Limb (tissue), 2 donors: Measurements from ENCODE around the gene ZSCAN5A.
"Not testable (repeated sequence)": the region's sequence is repeated elsewhere in the genome, so short reads cannot be mapped to it uniquely, and the experiment has no call there.

Experiments used
- DNase-seq, 2 donors: peaks; one replicate each; pipeline ENCODE4 v3.0.0-alpha.2; 2016; ENCODE audit errors: extremely low spot score in 2 of 2

Gene ZSCAN5A, protein sequence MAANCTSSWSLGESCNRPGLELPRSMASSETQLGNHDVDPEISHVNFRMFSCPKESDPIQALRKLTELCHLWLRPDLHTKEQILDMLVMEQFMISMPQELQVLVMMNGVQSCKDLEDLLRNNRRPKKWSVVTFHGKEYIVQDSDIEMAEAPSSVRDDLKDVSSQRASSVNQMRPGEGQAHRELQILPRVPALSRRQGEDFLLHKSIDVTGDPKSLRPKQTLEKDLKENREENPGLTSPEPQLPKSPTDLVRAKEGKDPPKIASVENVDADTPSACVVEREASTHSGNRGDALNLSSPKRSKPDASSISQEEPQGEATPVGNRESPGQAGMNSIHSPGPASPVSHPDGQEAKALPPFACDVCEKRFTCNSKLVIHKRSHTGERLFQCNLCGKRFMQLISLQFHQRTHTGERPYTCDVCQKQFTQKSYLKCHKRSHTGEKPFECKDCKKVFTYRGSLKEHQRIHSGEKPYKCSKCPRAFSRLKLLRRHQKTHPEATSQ

DNA sequence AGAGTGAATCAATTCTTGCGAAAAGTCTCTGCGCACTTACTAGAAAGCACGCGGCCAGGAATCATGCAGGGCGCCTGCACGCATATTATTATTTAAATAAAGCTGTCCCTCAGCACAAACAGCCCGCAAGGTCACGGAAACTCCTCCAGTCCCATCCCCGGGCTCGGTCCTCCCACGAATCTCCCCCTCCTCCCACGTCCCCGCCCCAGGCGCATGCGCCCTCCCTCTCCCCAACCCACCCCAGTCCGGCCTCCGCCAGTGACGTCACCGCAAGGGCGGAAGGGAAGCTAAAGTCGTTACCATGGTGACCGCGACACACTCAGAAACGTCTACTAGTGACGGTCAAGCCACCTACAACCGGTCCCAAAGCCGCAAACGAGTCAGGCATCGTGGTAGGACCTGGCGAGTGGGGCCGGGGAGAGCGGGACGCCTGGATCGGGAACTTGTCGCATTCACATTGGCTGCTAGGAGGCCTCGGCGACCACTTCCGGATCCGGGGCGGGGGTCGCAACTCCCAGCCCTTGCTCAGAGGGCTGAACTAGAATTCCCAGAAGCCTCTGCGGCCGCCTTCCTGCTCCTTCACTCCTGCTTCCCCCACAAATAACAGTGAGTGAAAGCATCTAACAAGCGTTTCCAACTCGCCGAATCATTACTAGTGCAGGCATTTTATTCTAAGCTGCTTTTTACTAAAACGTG, at the start of gene ZSCAN5A:
Gene ZSCAN5A (minus strand): TSS at position 459 of the 696 bp plus-strand sequence. CDS start 89,793 bp downstream, outside the sequence.
- peak; percentile 98 to 99 for DNase-seq

DNA sequence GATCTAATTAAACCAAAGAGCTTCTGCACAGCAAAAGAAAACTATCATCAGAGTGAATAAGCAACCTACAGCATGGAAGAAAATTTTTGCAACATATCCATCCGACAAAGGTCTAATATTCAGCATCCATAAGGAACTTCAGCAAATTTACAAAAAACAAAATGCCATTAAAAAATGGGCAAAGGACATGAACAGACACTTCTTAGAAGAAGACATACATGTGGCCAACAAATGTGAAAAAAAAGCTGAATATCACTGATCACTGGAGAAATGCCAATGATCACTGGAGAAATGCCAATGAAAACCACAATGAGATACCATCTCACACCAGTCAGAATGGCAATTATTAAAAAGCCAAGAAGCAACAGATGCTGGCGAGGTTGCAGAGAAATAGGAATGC, 46.2 kb upstream of the ZSCAN5A start:
- no peak for DNase-seq

- DNase-seq, result no peak
Measured at GRCh38 chr19:56356944-56357343, 42.3 kb upstream of the ZSCAN5A start.

DNA sequence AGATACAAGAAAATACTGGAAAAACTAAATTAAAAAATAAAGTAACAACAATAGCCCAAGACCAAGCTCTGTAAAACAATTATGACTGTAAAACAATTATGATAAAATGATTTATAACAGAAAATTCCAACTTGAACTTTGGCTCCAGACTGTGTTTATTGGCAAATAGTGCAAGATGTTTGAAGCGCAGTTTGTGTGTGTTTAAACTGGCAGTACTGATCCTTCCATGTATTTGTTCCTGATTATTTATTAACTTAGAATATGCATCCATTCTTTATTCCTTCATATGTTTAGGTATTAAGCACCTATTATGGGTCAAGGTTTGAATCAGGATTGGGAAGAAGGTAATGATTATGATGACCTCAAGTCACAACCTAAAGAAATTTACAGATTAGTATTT, 40.9 kb upstream of the ZSCAN5A start:
- no peak for DNase-seq

DNA sequence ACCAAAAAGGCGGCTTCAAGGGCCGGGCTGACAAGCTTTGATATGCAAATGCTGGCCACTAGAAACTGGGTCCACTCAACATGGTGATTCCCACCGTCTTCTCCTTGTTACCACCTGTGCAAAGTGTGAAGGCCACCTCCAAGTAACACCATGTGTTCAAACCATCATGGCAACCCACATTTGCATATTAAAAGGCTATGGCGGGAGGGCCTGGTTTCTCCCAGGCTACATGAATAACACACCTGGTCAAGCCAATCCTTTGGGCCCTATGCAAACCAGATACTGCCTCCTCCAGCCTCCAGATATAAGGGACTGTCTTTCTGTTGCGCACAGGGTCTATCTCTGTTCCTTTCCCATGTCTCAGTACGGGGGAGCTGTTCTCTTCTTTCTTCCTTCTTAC, 36.6 kb upstream of the ZSCAN5A start:
- no peak for DNase-seq

DNA sequence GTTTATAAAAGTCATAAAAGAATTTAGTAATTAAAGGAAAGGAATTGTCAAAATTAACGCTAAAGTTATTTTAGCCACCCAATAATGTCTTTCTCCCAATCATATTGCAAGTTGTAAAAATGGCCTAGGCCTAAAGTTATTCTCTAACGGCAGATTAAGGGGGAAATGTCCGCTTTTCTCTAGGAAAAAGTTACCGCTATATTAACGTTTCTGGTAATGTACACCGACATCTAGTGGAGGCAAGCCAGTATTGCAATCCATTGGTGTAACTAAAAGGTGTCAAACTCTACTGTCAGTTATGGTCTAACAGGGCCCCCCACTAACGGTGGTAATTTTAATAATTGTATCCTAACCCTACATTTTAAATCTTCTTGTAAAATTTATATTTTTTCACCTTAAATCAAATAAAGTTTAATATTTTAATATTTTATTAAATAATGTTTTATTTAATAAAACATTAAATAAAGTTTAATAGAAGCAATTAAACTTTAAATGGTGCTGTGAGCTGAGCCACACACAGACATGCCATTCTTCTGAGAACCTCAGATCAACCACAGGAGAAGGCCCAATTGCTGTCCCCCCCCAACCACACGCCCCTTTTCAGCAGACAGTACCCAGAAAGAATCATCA, 35.9 kb upstream of the ZSCAN5A start:
- DNase-seq, result peak; percentile 58 to 75

- no peak for DNase-seq
Measured at GRCh38 chr19:56348289-56348877, 33.7 kb upstream of the ZSCAN5A start.

- no peak for DNase-seq
Measured at GRCh38 chr19:56347163-56347778, 32.6 kb upstream of the ZSCAN5A start.

- DNase-seq, result no peak
Measured at GRCh38 chr19:56341948-56342347, 27.3 kb upstream of the ZSCAN5A start.

GRCh38 chr19:56339031-56339430, 24.4 kb upstream of the ZSCAN5A start:
- DNase-seq, result not testable (repeated sequence)

DNA sequence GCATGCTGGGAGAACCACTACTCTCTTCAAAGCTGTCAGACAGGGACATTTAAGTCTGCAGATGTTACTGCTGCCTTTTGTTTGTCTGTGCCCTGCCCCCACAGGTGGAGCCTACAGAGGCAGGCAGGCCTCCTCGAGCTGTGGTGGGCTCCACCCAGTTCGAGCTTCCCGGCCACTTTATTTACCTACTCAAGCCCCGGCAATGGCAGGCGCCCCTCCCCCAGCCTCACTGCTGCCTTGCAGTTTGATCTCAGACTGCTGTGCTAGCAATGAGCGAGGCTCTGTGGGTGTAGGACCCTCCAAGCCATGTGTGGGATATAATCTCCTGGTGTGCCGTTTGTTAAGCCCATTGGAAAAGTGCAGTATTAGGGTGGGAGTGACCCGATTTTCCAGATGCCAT, 22.4 kb upstream of the ZSCAN5A start:
- not testable (repeated sequence) for DNase-seq

GRCh38 chr19:56335371-56335770, 20.7 kb upstream of the ZSCAN5A start:
- DNase-seq, result not testable (repeated sequence)

- DNase-seq, result peak in 1 of 2 donors; percentile 5
Measured at GRCh38 chr19:56333506-56333905, 18.9 kb upstream of the ZSCAN5A start.

GRCh38 chr19:56332695-56333094, 18.1 kb upstream of the ZSCAN5A start:
- DNase-seq, result no peak

- no peak for DNase-seq
Measured at GRCh38 chr19:56324436-56324835, 9.8 kb upstream of the ZSCAN5A start.

DNA sequence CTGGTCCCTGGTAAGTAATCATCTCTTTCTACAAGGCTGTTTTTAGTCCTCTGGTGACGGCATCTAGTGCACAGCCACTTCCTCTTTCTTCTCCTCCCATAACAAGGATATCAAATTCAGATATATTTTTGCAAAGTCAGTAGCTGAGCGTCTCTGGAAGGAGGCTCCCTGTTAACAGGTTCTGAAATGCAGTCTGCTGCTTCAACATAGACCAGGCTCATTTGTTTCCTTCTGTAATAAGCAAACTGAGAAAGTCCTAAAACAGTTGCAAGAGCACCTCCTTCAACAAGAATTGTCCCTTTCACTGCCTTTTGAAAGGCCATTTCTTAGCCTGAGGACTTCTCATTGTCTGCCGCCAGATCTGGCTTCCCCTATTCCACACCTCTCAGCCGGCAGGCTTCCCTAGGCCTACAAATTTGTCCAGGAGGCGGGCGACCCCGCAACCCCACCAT, 7.4 kb upstream of the ZSCAN5A start:
- no peak for DNase-seq

- no peak for DNase-seq
Measured at GRCh38 chr19:56321254-56321988, 6.8 kb upstream of the ZSCAN5A start.

GRCh38 chr19:56319991-56320390, 5.4 kb upstream of the ZSCAN5A start:
- no peak for DNase-seq

GRCh38 chr19:56317749-56318148, 3.1 kb upstream of the ZSCAN5A start:
- no peak for DNase-seq

- DNase-seq, result no peak
Measured at GRCh38 chr19:56316728-56317127, 2.1 kb upstream of the ZSCAN5A start.
